SK-N-SH treated with all-trans-retinoic acid at 6 μM for 48 hours (cell line): ENCODE data around the gene DHRS12.

ENCODE experiments used
- BACH2 ChIP-seq: fragments of 250-450 bp; sonication (Bioruptor Pico); IDR thresholded peaks from 2 replicates; pipeline ENCODE4 v1.9.0; 2021; ENCODE audit warnings: mild to moderate bottlenecking, borderline replicate concordance
- CSDC2 ChIP-seq: fragments of 250-450 bp; sonication (Bioruptor Pico); IDR thresholded peaks from 2 replicates; pipeline ENCODE4 v1.5.0; 2020; ENCODE audit warnings: mild to moderate bottlenecking, moderate library complexity
- ESRRG ChIP-seq: fragments of 250-450 bp; sonication (Bioruptor Pico); IDR thresholded peaks from 2 replicates; pipeline ENCODE4 v1.6.1; 2021; ENCODE audit warnings: mild to moderate bottlenecking
- GLIS3 ChIP-seq: fragments of 250-450 bp; sonication (Bioruptor Pico); IDR thresholded peaks from 2 replicates; pipeline ENCODE4 v1.5.0; 2020; ENCODE audit warnings: mild to moderate bottlenecking, moderate library complexity
- PATZ1 ChIP-seq: fragments of 250-450 bp; sonication (Bioruptor Pico); IDR thresholded peaks from 2 replicates; pipeline ENCODE4 v1.8.0; 2020; ENCODE audit warnings: mild to moderate bottlenecking, moderate library complexity, borderline replicate concordance
- RARB ChIP-seq: fragments of 250-450 bp; sonication (Bioruptor Pico); IDR thresholded peaks from 2 replicates; pipeline ENCODE4 v1.8.0; 2021; ENCODE audit warnings: mild to moderate bottlenecking, moderate library complexity
- SNAI2 ChIP-seq: fragments of 250-450 bp; sonication (Bioruptor Pico); IDR thresholded peaks from 2 replicates; pipeline ENCODE4 v1.5.0; 2020; ENCODE audit warnings: mild to moderate bottlenecking, moderate library complexity
- ZFP3 ChIP-seq: fragments of 250-450 bp; sonication (Bioruptor Pico); IDR thresholded peaks from 2 replicates; pipeline ENCODE4 v1.5.0; 2020; ENCODE audit warnings: mild to moderate bottlenecking, moderate library complexity
- ZFP30 ChIP-seq: fragments of 450-650 bp; formaldehyde crosslinking; IDR thresholded peaks from 2 replicates; pipeline ENCODE4 v1.5.0; 2022; ENCODE audit warnings: mild to moderate bottlenecking, moderate library complexity
- ZNF70 ChIP-seq: fragments of 450-650 bp; formaldehyde crosslinking; IDR thresholded peaks from 2 replicates; pipeline ENCODE4 v1.5.0; 2020; ENCODE audit warnings: mild to moderate bottlenecking, moderate library complexity
- TF ChIP-seq, protein P1 (sequence below): fragments of 250-450 bp; sonication (Bioruptor Pico); IDR thresholded peaks from 2 replicates; pipeline ENCODE4 v1.5.0; 2020; ENCODE audit warnings: mild to moderate bottlenecking, moderate library complexity
- TF ChIP-seq, protein P2 (sequence below): fragments of 250-450 bp; sonication (Bioruptor Pico); IDR thresholded peaks from 2 replicates; pipeline ENCODE4 v1.5.1; 2021; ENCODE audit warnings: mild to moderate bottlenecking, moderate library complexity

DNA sequence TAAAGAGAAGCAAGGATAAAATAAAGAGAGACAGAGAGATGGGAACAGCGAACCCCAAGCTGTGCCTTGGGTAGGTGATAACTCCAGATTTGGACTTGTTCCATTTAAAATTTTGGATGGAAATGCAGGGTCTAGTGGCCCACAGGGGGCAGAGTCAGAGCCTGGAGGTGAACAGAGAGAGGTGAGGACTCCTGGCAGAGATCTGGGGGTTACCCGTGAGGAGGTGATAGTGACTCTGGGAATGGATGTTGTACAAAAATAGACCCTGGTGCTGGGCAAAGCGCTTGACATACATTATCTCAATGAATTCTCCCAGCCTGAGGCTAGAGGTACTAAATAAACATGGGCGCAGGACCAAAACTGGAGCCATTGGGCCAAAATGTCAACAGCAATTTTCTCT is 14.3 kb upstream of the DHRS12 start:
- TF ChIP-seq RARB (CRISPR knock-in tag) = no peak
- TF ChIP-seq PATZ1 (CRISPR knock-in tag) = no peak
- TF ChIP-seq, protein P1, sequence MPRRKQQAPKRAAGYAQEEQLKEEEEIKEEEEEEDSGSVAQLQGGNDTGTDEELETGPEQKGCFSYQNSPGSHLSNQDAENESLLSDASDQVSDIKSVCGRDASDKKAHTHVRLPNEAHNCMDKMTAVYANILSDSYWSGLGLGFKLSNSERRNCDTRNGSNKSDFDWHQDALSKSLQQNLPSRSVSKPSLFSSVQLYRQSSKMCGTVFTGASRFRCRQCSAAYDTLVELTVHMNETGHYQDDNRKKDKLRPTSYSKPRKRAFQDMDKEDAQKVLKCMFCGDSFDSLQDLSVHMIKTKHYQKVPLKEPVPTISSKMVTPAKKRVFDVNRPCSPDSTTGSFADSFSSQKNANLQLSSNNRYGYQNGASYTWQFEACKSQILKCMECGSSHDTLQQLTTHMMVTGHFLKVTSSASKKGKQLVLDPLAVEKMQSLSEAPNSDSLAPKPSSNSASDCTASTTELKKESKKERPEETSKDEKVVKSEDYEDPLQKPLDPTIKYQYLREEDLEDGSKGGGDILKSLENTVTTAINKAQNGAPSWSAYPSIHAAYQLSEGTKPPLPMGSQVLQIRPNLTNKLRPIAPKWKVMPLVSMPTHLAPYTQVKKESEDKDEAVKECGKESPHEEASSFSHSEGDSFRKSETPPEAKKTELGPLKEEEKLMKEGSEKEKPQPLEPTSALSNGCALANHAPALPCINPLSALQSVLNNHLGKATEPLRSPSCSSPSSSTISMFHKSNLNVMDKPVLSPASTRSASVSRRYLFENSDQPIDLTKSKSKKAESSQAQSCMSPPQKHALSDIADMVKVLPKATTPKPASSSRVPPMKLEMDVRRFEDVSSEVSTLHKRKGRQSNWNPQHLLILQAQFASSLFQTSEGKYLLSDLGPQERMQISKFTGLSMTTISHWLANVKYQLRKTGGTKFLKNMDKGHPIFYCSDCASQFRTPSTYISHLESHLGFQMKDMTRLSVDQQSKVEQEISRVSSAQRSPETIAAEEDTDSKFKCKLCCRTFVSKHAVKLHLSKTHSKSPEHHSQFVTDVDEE = no peak
- TF ChIP-seq ESRRG (CRISPR knock-in tag) = no peak
- no peak for TF ChIP-seq ZFP3 (CRISPR knock-in tag)
- TF ChIP-seq ZNF70 (CRISPR knock-in tag) = no peak
- no peak for TF ChIP-seq ZFP30 (CRISPR knock-in tag)
- TF ChIP-seq SNAI2 (CRISPR knock-in tag) = no peak
- TF ChIP-seq CSDC2 (CRISPR knock-in tag) = no peak
- TF ChIP-seq GLIS3 (CRISPR knock-in tag) = no peak
- TF ChIP-seq BACH2 (CRISPR knock-in tag) = no peak
- TF ChIP-seq, protein P2, sequence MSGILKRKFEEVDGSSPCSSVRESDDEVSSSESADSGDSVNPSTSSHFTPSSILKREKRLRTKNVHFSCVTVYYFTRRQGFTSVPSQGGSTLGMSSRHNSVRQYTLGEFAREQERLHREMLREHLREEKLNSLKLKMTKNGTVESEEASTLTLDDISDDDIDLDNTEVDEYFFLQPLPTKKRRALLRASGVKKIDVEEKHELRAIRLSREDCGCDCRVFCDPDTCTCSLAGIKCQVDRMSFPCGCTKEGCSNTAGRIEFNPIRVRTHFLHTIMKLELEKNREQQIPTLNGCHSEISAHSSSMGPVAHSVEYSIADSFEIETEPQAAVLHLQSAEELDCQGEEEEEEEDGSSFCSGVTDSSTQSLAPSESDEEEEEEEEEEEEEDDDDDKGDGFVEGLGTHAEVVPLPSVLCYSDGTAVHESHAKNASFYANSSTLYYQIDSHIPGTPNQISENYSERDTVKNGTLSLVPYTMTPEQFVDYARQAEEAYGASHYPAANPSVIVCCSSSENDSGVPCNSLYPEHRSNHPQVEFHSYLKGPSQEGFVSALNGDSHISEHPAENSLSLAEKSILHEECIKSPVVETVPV = no peak
